ENCODE measurements around the gene ACP1.

Gene ACP1

DNA sequence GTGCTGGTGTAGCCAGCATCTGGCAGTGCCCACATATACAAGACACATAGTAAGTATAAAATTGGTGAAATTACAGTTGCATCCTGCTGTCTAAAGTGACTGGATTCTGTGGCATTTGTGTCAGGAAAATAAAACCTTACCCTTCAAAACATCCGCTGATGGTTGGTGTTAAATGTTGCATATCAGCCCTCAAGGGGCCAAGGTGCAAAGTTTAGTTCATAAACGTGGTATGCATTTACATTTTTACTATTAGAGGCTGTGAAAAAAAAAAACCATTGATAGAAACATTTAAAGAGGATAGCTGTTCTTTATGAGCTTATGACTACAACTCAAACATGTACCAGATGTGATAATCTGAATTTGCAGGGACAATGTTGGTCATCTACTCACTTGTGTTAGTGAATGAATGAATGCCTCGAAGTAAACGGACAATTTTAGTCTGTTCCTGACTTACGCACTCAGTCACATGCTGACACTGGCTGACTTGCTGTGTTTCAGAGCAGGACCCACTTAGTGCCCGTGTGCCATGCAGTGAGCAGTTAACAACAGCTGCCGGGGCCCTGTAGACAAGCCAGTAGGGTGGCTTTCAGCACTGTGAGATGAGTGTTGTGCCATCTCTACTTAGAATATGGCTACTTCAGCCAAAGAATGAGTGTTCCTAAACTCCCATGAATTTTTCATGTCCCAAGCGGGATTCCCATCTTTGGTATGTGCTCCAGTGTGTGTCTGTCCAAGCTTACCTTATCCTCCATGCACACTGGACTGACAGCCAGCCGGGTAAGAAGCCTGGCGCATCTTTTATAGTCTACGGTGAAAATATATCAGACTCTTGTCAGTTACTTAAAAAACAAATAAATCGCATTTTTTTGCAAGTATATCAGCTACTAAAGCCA is 17.9 kb downstream of the ACP1 start:
- no peak for DNase-seq

DNA sequence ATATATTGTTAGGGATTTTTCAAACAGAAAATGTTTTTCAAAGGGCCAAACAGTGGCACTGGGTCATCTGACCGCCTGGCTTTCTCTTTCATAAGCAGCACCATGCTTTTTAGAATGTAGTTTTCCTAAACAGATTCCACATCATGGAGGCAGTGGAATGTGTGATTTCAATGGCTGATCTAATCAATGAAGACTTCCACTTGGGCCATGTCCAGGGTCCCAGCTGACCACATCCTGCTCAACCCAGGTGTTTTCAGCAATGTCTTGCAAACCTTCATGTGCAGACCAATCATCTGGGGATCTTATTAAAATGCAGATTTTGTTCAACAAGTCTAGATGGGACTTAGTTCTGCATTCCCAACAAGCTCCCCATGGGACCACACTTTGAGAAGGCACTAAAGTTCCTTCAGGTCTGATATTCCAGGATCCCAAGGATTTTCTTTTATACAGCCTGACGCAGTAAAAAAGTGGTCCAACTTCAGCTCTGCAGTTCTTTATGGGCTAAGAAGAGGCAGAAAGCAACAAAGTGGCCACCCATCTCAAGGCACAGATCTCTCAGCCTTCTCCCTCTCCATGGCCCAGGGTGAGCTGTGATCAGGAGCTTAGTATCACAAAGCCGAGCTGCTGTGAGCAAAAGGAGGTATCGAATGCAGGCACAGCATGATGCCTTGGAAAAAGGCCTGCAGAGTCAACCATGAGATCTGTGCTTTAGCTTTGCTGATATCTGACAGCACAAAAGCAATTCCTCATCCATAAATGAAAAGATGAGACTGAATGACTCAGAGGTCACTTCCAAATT is 19.4 kb downstream of the ACP1 start:
- DNase-seq, result no peak

DNA sequence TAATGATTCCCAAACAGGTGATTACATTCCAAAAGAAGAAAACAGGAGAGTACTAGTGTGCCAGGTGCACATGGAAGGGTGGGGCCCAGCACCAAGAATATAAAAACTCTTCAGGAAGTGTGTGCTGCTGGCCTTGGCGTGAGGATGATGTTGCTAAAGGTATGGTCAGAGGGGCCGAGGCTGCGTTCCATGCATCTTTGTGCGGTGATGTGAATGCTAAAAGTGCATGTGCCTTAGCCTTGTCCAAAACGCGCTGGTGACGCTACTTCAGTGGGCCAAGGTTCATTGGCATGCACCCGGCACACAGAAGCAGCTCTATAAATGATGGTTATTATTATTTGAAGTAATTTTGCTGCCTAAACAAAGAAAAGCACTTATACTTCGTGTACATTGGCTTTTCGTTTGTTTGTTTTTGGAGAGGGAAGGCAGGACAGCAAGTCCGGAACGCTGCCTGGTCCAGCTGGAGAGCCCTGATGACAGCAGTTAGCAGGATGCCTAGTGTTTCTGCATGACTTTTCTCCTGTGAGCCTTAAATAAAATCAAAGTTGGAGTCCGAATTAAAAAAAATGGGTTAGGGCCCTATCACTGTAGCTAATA is 20.2 kb downstream of the ACP1 start:
- DNase-seq, result no peak

DNA sequence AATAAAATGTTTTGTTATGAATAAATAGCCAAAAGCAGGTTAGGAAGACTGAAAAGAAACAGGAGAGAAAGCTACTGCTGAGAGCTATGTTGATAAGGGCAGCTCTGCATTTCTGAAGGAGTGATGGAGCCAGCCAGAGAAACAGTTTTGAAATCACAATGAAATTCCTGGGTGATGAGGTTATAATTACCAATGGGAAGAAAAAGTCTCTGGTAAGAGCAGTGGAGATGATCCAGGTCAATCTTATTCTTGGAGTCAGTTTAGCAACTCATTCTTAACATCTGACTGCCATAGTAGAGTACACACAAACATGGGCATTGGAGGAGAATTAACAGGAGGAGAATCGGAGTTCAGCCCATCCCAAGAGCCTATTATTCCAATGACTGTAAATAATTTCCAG is 20.8 kb downstream of the ACP1 start:
- no peak for DNase-seq

DNA sequence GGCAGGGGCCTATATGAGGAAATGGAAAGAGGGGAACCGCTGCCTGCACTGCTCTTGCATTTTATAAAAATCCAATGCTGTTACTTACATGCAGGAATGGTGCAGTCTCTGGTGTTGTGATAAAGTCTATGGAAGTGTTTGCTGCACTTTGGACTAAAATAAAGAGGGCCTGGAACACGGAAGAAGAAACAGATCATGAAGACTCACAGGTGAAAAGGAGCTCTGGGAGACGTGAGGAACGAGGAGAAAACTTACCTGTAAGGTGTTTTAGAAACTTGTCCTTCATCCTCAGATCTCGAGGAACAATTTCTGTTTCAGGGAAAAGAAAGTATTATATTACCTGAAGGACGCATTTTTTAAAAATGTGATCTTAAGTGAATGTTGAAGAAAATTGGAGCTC is 21.3 kb downstream of the ACP1 start:
- DNase-seq, result no peak

DNA sequence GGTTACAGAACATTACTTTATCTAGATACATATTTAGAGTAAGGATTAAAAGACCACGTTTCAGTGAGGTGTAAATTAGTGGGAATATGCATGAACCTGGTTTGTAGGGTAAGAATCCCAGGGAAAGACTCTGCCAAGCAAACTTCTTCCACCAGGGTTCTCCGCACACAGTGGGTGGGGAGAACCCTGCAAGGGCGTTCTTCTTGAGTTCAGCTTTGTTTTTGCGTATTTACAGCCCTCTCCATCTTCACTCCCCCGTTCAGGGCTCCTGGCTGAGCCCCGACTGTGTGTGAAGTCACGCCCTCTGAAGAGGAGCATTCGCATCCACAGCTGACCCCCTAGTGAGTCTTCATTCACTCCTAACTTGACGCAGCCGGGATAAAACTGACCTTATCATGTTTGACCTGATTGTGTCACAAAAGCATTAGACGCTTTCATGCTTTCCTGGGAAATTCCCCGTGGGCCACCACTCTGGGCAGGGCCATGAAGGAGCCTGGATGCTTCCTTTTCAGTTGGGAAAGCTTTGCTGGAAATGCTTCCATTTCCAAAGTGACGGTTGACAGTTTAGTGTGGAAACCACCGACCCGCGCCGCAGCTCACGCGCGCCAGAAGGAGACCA is 22.1 kb downstream of the ACP1 start:
- no peak for DNase-seq

DNA sequence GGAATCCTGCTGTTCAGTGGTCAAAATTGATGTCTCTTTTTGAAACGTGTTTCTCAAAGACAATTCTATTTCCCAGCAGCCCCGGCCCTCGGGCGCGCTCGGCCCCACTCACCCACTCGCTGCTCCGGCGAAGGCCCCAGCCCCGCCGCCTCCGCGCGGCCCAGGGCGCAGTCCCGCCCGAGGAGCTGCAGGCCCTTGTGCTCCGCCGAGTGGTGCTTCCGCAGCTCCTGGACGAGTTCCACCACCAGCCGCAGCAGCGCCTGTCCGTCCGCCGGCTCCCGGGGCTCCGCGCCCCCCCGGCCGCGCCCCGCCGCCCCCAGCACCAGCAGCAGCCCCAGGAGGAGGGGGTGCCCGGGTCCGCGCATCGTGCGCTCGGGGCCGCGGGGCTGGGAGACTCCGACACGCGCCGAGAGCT is 22.7 kb downstream of the ACP1 start:
- no peak for DNase-seq

DNA sequence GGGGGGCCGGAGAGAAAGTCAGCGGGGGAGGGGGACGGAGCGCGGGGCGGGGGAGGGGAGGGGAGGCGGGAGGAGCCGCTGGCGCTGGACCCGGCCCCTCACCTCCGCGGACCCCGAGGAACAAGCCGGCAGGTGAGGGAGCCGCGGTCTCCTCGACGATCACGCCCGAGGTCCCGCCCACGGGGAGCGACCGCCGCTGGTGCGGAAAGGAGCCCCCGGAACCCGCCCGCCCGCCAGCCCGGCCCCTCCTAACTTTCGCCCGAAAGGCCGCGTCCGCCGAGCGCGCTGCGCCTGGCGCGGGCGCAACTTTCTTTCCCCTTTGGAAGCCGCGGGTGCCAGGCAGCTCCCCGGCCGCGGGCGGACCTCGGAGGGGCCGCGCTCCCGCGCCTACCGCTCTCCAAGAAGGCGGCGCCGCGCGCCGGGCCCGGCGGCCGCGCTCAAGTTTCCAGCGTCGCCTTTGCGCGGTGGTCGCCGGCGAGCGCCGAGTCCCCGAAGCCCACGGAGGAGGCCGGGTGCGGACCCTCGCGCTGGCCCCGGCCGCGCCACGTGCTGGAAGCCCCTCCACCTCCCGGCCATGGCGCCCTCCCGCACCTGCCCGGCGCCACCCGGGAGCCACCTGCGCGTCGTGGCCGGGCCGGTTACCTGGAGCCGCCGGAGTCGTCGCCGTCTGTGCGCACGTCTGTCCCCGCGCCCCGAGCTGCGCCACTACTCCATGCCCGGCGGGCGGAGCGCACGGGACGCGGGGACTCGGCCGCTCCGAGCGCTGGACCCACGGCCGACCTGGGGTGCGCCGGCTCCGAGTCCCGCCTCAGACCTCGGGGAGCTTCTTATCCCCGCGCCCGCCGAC is 23.4 kb downstream of the ACP1 start, which contains the start of gene ALKAL2:
TSS of gene ALKAL2 (minus strand) at position 181 of the 847 bp plus-strand sequence. CDS start 256 bp downstream, outside the sequence.
- DNase-seq, result no peak

DNA sequence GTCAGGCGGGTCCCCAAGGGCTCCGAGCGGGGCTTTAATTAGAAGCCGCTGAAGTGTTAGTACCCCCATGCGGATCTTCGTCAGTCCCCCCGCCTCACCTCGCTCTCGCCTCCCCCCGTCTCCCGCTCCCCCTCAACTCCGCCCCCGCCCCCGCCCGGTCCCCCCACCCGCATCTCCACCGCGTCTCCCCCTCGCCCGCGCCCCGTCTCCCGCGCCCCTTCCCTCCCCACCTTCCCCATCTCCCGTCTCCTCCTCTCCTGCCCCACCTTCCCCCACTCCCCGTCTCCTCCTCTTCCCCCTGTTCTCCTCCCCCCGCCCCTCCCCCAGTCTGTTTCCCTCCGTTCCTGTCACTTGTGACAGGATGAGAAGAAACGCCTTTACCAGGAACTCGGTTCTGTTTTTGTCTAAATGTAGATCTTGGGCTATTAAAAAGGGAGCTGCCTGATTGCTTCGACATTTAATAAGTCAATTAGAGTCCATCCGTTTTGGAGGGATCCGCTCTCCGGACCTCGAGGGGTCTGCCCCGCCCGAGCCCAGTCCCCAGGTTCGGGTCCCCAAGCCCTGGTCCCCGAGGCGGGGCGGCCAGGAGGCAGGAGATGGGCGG is 24.1 kb downstream of the ACP1 start:
- DNase-seq, result no peak

DNA sequence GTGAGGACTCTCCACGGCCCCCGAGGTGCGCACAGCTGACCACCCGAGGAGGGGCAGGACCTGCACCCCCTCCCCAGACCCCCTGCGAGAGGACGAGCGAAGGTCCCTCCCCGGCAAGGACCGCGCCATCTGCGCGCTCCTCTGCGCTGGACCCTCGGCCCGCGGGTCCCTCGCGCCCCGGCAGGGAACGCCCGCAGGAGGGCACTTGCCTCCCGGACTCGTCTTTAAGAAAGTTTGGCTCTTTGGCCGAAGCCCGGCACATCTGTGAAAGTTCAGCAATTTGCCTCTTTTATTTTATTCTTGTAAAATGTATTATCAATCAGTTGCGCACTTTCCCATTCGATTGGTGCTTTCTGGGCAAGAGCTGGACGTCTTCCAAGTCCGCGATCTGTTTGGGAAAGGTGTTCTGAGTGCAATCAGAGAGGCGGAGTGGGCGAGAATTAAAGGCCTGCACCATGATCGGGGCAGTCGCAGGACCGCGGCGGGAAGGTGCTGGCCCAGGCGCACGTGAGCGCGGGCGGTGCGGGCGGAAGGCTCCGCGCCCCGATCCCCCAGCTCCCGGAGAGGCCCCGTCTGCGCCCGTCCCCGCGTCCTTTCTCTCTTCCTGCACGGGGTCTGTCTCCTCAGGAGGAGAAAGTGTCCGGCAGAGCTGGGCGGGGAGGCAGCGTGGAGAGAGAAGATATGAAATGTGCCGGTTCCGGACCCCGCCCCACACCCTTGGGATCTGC is 24.8 kb downstream of the ACP1 start:
- peak in 1 of 2 experiments; percentile 23 for DNase-seq

DNA sequence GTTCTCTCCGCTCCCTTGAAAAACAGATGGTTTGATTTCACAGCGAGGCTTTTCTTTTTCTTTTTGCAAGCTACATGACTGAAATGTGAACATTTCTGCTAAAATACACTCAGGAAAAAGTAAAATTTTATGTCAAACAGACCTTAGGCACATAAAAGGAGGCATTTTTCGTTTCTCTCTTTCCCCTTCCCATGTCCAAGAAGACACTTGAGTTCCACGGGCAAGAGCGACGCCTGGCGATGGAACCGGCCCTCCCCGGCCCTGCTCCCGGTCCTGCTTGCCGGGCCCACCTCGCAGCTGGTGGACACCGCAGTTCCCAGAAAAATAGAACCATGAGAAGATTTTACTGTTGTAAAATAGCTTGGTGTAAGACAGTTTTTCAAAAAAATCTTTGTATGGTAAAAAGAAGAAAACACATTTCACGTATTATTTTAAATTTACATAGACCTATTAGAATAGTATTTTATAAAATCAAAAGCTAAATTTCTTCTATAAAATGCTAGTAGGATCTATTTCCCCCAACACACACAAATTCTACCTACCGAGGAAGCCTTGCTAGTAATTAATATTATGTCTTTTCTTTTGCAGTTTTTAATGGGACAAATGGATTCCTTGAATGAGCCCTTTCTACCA is 25.5 kb downstream of the ACP1 start:
- DNase-seq, result peak; percentile 51 to 64

DNA sequence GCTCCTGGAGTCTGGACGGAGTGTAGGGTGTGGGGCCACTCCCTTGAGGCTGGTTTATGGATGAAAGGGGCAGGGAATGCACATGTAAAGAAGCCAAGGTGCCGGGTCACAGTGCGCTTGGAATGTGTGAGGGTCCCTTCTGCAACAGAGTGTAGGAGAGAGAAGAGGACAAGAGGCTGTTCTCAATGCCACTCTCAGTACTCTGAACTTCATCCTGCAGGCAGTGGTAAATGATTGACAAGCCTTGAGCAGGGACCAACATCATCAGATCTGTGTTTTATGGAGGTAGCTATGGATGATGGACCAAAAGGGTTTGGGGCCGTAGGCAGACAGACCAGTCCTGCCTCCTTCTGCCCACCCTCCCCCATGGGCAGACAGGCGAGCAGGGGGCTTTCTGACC is 30.3 kb downstream of the ACP1 start:
- DNase-seq, result no peak

DNA sequence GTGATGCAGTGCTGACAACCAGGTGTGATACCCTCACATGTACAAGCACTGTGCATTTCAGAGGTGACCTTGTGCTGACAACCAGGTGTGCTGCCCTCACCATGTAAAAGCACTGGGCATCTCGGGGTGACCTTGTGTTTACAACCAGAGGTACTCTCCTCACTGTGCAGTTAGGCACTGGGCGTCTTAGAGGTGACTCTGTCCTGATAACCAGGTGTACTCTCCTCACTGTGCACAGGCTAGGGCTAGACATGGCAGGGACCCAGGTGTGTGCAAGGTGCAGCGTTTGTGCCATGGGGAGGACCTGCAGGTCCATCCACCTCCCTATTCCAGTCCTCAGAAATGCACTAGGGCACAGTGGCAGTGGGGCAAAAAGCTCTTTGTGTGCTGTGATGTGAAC is 31.6 kb downstream of the ACP1 start:
- DNase-seq, result no peak

DNA sequence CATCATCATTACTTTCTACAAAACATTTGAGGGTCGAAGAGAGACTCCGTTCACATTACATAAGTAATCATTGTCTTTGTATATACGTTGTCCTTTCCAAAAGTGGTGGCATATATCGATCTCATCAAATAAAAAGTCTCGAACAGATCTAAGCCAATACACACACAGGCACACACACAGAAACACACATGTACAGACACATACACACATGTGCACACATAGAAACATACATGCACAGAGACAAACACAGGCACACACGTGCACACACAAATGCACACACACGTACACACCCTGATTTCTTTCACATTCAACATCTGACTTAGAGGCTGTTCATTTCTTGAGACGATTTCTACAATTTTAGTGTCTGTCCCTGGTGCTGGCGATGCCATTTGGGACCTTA is 40.6 kb downstream of the ACP1 start:
- no peak for DNase-seq

DNA sequence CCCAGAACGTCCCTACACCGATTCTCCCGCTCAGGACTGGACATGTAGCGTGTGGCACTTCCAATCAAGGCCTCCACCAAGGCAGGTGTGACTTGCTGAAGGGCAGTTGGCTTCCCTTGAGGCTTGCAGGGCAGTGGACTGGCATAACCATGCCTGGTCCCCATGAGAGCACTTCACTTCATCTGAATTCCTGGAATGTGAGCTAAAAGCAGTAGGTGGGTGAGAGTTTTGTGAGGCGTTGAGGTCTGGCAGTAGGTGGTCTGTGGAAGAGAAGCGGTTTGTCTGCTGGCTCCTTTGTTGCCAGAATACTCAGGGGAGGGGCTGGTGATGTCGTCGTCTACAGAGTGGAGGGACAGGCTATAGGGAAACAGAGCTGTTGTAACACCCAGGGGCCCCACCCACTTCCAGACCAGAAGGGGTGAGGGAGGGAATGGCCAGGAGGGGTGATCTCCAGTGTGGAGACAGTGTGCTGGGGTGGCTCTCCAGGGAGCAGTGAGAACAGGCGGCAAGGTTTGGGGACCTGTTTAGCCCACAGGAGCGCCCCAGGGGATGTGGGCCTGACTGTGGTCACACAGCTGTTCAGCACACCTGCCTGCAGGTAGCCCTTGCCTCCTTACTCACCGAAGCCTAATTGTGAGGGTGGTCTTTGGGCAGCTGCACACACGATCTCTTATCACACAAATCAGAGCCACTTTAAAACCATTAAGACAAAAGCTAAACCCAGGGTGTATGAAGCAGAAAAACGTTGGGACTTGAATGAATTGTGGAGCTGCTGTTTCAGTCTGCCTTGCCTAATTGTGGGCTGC is 44.6 kb downstream of the ACP1 start:
- no peak for DNase-seq

DNA sequence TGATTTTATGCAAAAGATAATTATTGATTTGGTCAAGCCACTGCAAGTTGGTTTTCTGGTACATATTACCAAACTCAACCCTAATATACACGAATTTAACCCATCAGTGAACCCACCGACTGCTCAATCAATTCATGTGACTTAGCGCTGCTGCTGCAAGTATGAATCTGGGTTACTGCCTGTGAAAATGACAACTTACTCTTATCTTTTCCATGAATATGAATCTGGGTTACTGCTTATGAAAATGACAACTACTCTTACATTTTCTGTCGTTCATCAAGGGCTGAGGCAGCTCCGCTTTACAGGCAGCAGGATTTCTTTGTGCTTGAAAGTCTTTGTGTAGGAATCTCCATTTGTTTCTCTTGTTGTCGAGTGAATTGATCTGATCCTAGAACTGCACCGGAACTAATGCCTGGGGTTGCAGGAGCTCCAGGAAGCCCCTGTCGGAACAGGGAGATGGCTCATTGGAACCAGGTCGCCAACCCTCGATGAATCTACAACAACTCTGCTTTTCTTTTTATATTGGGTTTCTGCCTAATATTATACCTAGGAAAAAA is 45.3 kb downstream of the ACP1 start:
- no peak for DNase-seq

DNA sequence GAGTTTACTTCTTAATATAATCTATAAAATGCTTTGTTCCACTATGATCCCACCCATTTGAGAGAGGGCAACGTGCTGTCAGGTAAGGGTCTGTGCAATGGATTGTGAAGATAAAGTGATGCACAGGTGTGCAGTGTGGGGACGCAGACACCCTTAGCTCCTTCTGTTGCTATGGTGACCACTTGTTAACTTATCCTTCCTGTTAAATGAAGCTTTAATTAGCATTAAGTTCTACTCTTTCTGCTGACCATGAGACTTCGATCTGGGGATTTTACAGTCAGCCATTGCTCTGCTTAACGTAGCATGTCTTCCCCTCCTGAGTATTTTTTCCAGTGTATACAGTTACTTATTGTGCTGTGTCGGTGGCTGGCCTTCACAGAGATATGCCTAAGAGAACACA is 46.2 kb downstream of the ACP1 start:
- DNase-seq, result no peak

DNA sequence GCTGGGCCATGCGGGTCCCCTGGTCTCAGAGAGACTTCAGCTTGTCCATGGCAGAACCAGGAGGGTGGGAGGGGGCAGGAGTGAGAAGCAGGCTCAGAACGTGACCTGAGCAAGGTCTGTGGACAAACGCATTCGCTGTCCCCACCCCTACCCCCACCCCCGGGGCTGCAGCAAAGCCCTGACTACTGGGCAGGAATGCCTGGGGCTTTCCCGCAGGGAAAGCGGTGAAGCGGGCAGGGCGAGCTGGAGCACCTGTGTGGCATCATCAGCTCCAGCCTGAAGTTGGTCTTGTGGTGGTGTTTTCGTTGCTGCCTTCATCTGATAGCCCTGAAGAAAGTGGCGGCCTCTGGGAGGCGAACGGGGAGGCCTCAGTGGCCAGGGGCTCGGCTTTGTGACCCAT is 49.2 kb downstream of the ACP1 start:
- no peak for DNase-seq
